GM06990 (cell line): ENCODE results near the gene STK11.
A peak's percentile ranks its signal among the peaks of the same experiment; 100 is the strongest.

Experiments used
- DNase-seq: peaks from one replicate; pipeline ENCODE4 v3.0.0-alpha.2; 2011; ENCODE audit not compliant: insufficient read length; ENCODE audit errors: extremely low read depth
- H3K27me3 ChIP-seq: replicated peaks from 2 replicates; pipeline ENCODE4 v1.6.0; 2011; ENCODE audit warnings: low read length; ENCODE audit not compliant: control insufficient read depth, insufficient read depth
- H3K36me3 ChIP-seq: 2 replicates; pipeline ENCODE4 v1.5.1; 2011; ENCODE audit warnings: low read length; ENCODE audit not compliant: control insufficient read depth, insufficient read depth
- H3K4me3 ChIP-seq: replicated peaks from 2 replicates; pipeline ENCODE4 v1.5.1; 2011; ENCODE audit warnings: low read depth, mild to moderate bottlenecking, control low read depth, low read length
- TF ChIP-seq, protein P1 (sequence below): IDR thresholded peaks from 2 replicates; pipeline ENCODE4 v1.5.1; 2011; ENCODE audit warnings: low read length, control low read depth, mild to moderate bottlenecking, inconsistent platforms; ENCODE audit not compliant: insufficient read depth, poor library complexity, severe bottlenecking

STK11 gene

DNA sequence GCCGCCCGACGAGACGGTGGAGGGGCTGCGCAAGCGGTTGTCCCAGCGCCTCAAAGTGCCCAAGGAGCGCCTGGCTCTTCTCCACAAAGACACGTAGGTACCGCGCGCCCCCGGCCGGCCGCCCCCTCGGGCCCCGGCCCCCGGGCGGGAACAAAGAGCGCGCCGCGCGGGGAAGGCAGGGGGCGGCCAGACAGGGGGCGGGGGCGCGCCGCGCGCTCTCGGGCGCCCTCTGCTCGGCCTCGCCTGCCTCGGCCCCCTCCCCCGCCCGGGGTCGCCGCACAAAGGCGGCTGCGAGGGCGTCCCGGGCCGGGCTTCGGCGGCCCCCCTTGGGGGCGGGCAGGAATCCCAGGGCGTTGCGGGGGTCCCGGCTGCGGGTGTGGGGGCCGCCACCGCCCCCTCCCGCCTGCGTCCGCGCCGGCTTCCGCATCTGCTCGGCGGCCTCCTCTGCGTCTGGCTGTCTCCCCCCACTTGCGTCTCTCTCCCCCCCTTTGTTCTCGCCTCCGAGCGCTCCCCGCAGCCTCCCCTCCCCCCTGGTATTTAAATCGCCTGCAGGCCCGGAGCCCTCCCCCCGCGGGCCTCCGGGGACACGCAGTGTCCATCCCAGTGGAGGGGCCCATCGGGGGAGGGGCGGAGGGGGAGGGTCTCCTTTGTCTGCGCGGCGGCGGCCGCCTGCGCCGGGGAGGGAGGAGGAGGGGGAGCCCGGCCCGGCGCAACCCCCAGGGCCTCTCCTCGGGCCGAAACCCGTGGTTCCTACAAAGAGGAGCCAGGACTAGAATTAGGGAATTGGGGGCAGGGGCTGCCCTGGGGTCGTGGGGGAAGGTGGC is 45.1 kb downstream of the STK11 start:
- Histone ChIP-seq H3K4me3 (peak overlapping the region; percentile 94), H3K36me3 (peaks cover 25% of the 10 kb centered on the region), H3K27me3 (no peaks in the 10 kb centered on the region)
- TF ChIP-seq, protein P1, sequence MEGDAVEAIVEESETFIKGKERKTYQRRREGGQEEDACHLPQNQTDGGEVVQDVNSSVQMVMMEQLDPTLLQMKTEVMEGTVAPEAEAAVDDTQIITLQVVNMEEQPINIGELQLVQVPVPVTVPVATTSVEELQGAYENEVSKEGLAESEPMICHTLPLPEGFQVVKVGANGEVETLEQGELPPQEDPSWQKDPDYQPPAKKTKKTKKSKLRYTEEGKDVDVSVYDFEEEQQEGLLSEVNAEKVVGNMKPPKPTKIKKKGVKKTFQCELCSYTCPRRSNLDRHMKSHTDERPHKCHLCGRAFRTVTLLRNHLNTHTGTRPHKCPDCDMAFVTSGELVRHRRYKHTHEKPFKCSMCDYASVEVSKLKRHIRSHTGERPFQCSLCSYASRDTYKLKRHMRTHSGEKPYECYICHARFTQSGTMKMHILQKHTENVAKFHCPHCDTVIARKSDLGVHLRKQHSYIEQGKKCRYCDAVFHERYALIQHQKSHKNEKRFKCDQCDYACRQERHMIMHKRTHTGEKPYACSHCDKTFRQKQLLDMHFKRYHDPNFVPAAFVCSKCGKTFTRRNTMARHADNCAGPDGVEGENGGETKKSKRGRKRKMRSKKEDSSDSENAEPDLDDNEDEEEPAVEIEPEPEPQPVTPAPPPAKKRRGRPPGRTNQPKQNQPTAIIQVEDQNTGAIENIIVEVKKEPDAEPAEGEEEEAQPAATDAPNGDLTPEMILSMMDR, result no peak
- peak; percentile 71 for DNase-seq

DNA sequence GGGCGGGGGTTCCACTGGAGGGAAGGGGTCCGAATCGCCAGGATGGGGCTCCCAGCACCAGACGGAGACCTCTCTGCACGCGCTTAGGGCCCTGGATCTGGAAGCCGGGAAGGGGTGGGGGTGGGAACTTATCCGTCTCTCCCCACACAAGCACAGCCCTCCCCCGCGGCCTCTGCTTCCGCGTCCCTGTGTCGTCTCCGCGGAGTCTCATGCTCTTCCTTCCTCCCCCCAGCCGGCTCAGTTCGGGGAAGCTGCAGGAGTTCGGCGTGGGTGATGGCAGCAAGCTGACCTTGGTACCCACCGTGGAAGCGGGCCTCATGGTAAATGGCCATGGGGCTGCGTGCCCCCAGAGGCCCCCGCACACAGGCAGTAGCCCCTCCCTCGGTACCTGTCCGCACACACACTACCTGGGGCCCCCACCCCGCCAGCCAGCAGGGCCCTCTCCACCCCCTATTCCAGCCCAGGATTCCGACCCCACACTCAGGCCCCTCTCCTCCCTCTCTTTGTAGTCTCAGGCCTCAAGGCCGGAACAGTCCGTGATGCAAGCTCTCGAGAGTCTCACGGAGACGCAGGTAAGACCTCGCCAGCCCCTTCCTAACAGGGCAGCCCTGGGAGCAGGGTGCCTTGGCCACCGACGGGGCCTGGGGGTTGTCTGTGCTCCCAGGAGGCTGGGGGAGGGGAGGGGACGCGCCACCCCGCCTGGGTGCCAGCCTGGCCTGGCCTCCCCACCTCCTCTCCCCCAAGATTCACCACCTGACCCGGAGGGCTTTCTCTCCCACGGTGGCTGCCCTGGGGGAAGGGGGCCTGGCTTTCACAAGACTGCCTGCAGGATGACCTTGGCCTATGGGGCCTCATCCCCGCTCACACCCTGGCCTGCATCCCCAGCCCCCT is 46.0 kb downstream of the STK11 start:
- peak overlapping the region; percentile 94 for H3K4me3 ChIP-seq
- peak; percentile 66 for DNase-seq
- TF ChIP-seq, protein P1, result no peak
- H3K36me3 ChIP-seq, result peaks cover 28% of the 10 kb centered on the region
- H3K27me3 ChIP-seq, result no peaks in the 10 kb centered on the region

DNA sequence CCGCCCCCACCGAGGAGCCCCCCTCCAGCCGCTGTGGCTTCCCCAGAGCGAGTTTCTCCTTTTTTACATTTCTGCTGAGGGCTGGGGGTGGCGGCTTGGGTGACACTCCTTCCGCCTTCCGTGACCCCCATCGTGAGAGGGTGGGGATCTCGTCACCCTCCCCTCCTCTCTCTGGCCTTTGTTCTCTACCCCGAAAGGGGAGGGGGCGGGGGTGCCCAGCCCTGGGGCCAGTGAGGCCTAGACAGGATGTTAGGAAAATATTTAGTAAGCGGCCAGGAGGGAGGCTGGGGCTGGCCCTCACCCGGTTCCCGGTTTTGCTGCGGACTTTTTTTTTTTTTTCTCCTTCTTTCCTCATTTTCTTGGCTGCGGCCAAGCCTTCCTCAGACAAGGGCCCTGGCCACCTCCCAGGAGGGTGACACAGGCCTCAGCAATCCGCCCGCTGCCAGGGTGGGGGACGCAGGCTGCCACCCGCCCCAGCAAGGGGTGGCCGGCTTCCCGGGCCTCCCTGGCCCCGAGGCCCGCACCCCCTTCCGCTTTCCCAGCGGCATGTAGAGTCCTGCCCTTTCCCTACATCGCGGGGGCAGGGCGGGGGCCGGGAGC is 46.7 kb downstream of the STK11 start:
- TF ChIP-seq, protein P1, result no peak
- Histone ChIP-seq H3K4me3 (peak overlapping the region; percentile 94), H3K27me3 (no peaks in the 10 kb centered on the region), H3K36me3 (peaks cover 33% of the 10 kb centered on the region)
- peak; percentile 71 for DNase-seq

DNA sequence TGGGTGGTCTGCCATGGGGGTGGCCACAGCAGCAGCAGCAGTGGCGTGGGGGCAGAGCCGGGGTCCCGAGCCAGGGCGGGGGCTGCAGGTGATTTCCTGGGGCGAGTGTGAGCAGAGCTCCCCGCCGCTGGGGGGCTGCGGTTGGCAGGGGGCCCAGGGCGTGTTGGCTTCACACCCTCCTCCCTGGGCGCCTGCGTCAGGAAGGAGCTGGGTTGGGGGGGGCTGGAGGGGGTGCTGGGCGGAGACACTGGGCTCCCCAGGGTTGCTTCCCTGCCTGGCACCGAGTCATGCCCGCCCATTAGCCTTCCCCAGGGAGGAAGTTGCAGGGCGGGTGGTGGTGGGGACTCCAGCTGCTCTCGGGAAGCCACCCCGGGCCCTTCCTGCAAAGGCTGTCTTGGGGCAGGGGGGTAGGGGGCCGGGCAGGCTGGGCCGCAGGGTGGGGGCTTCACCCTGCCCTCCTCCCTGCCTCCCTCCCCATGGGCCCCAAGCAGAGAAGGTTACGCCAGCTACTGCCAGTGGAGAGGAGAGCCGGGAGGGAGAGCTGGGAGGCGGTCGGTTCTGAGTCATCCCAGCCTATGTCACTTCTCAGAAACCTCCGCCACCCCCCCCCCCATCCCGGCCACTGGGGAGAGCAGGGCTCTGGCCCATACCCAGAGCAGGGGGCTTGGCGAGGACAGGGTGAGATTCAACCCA is 47.4 kb downstream of the STK11 start:
- Histone ChIP-seq H3K36me3 (peaks cover 36% of the 10 kb centered on the region), H3K27me3 (no peaks in the 10 kb centered on the region), H3K4me3 (peak overlapping the region; percentile 94)
- peak; percentile 76 for DNase-seq
- TF ChIP-seq, protein P1, result peak; percentile 15

DNA sequence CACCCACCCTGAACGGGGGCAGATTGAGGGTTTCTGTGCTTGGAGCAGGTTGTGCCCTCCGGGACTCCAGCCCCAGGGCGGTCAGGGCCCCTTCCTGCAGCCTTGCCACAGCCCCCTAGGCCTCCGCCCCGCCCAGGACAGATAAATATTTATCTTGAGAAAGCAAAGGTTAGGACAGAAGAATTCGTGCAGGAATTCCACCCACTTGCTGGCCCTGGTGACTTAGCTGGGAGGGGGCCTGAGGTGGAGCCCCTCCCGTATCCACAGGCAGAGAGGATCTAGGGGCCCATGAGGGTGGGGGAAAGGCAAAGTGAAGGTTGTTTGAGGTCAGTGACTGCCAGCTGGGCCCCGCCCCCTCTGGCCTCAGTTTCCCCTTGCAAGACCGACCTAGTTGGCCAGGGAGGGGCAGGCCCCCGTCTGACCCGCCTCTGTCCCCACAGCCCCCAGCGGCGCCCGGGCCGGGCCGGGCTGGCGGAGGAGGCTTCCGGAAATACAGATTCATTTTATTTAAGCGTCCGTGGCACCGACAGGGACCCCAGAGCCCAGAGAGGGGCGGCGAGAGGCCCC is 48.0 kb downstream of the STK11 start:
- DNase-seq, result no peak
- TF ChIP-seq, protein P1, result no peak
- H3K27me3 ChIP-seq, result no peaks in the 10 kb centered on the region
- H3K36me3 ChIP-seq, result peaks cover 36% of the 10 kb centered on the region
- H3K4me3 ChIP-seq, result peak overlapping the region; percentile 94
